Bronchial epithelial cell (primary cell): ENCODE measurements around the gene PHETA1. TPM values are rescaled to one million over a fixed set of nuclear protein-coding genes. Genes with fewer than 3 reads are reported as not detected.

Experiments used
- DNase-seq: peaks from one replicate; pipeline ENCODE4 v3.0.0-alpha.2; 2010; ENCODE audit warnings: low read depth
- FAIRE-seq: peaks from 2 replicates; lab custom pipeline; 2011; peaks lifted over from hg19 to GRCh38; lab: Jason Lieb, UNC
- H3K27me3 ChIP-seq: 2 replicates; pipeline ENCODE4 v1.5.1; 2011; ENCODE audit warnings: low read length; ENCODE audit not compliant: control insufficient read depth, insufficient read depth
- H3K36me3 ChIP-seq: 2 replicates; pipeline ENCODE4 v1.5.1; 2011; ENCODE audit warnings: low read length; ENCODE audit not compliant: control insufficient read depth, insufficient read depth
- H3K4me3 ChIP-seq: 2 replicates; pipeline ENCODE4 v1.5.1; 2011; ENCODE audit warnings: mild to moderate bottlenecking, low read depth, low read length, control low read depth
- total RNA-seq: library from RNA; depleted of rRNA; stranded (reverse); fragments of >200 nt; gene quantifications from 2 replicates; pipeline ENCODE4 v1.2.1, GENCODE V29; 2014
- TF ChIP-seq, protein P1 (sequence below): IDR thresholded peaks from 2 replicates; pipeline ENCODE4 v1.5.1; 2011; ENCODE audit warnings: mild to moderate bottlenecking, moderate library complexity, low read length, control low read depth, inconsistent platforms; ENCODE audit not compliant: insufficient read depth, severe bottlenecking

Gene PHETA1
- total RNA-seq, 1 donor from 2014 or later = 4.5 TPM

DNA sequence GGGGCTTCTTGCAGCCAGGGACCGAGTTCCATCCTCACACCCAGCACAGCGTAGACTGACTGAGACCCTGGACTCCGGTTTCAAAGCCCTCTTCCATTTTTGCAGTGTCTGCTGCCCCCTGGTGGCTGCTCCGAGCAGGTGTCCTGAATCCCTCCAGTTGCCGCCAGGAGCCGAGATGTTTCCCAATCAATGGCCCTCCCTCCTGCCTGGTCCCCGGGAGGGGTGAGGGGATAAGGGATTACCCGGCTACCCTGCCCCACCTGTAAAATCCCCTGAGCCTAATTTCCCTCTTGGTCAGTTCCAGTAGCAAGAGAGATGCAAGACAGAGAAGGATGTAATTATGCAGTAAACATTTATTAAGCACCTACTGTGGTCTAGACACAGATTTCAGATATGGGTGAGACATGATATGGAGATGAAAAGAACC lies 55.0 kb downstream of the PHETA1 start:
- DNase-seq (peak; percentile 49), FAIRE-seq (no peak)
- Histone ChIP-seq H3K4me3 (no peak overlapping the region), H3K36me3 (no peaks in the 10 kb centered on the region), H3K27me3 (no peaks in the 10 kb centered on the region)
- TF ChIP-seq, protein P1, sequence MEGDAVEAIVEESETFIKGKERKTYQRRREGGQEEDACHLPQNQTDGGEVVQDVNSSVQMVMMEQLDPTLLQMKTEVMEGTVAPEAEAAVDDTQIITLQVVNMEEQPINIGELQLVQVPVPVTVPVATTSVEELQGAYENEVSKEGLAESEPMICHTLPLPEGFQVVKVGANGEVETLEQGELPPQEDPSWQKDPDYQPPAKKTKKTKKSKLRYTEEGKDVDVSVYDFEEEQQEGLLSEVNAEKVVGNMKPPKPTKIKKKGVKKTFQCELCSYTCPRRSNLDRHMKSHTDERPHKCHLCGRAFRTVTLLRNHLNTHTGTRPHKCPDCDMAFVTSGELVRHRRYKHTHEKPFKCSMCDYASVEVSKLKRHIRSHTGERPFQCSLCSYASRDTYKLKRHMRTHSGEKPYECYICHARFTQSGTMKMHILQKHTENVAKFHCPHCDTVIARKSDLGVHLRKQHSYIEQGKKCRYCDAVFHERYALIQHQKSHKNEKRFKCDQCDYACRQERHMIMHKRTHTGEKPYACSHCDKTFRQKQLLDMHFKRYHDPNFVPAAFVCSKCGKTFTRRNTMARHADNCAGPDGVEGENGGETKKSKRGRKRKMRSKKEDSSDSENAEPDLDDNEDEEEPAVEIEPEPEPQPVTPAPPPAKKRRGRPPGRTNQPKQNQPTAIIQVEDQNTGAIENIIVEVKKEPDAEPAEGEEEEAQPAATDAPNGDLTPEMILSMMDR = peak; percentile 88

DNA sequence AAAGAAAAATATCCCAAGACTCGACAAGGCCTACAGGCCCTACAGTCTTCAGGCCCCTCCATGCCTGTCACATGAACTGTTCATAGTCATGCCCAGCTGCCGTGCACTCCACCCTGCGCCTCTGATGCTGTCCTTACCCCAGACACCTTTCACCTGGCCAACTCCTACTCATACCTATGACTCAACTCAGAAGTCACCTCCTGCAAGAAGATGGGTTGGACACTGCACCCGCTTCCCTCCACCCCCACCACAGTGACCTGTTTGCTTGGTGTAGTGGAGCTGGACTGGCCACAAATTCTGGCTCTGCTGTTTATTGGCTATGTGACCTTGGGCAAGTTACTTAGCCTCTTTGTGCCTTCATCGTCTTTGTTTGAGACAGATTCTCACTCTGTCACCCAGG lies 56.2 kb downstream of the PHETA1 start:
- peak; percentile 20 for DNase-seq
- no peak overlapping the region for H3K4me3 ChIP-seq
- no peak for FAIRE-seq
- H3K36me3 ChIP-seq = no peaks in the 10 kb centered on the region
- TF ChIP-seq, protein P1 = no peak
- H3K27me3 ChIP-seq = no peaks in the 10 kb centered on the region

DNA sequence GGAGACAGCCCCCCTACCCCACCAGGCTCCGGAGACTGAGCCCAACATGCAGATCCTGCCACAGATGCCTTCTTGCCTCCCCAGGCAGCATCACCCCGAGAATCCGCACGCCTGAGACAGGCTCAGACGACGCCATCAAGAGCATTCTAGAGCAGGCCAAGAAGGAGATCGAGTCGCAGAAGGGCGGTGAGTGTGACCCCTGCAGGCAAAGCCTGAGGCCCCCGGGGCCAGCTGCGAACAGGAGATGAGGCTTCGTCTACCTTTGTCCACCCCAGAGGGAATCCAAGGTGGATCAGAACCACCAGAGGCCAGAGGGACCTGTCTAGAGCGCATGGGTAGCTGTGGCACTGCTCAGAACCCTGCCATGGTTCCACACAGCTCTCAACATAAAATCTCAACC lies 56.9 kb downstream of the PHETA1 start:
- TF ChIP-seq, protein P1 = no peak
- DNase-seq (no peak), FAIRE-seq (peak; percentile 58)
- no peak overlapping the region for H3K4me3 ChIP-seq
- no peaks in the 10 kb centered on the region for H3K36me3 ChIP-seq
- no peaks in the 10 kb centered on the region for H3K27me3 ChIP-seq

DNA sequence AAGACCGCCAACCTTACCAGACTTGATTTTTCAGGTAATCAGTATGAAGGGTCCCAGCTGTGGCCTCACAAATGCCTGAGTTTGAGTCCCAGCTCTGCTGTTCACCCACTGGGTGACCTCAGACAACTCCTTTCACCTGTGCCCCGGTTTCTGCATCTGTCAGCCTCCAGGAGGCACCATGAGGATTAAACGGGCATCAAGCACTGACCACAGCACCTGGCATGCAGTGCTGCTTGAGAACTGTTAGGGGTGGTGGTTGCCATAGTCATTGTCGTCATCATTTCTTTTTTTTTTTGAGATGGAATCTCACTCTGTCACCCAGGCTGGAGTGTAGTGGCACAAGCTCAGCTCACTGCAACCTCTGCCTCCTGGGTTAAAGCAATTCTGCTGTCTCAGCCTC lies 57.9 kb downstream of the PHETA1 start:
- DNase-seq = no peak
- TF ChIP-seq, protein P1 = no peak
- no peaks in the 10 kb centered on the region for H3K27me3 ChIP-seq
- FAIRE-seq = no peak
- H3K36me3 ChIP-seq = no peaks in the 10 kb centered on the region
- H3K4me3 ChIP-seq = no peak overlapping the region

Other genes with a start within 250 kb of the PHETA1 start
- gene SH2B3, start 36.8 kb upstream of the PHETA1 start, total RNA-seq = 2.4 and 3.2 TPM in 2 replicates
- gene ATXN2, start 230.2 kb upstream of the PHETA1 start, total RNA-seq = 8.7 and 11.0 TPM in 2 replicates